Left lung (tissue), 10 donors: Measurements from ENCODE around the gene UBXN2A. TPM values are rescaled to one million over a fixed set of nuclear protein-coding genes. Genes with fewer than 3 reads are reported as not detected.

Source experiments
- ATAC-seq: fragments of 200-7000 bp; cut with Tn5 transposase; one replicate; pipeline ENCODE4 v1.9.1; 2020; ENCODE audit warnings: moderate library complexity
- DNase-seq, 4 donors: peaks; one replicate each; pipeline ENCODE4 v3.0.0-alpha.2; 2013 to 2020
- H3K27ac ChIP-seq, 2 donors: fragments of 200-600 bp; sonication (generic) in 1 of 2; one replicate each; pipeline versions ENCODE4 v1.5.0 to v1.8.0; 2020 to 2021
- H3K27me3 ChIP-seq, 2 donors: fragments of 200-600 bp; sonication (generic) in 1 of 2; one replicate each; pipeline versions ENCODE4 v1.5.0 to v1.8.0; 2020 to 2021
- H3K36me3 ChIP-seq, 2 donors: fragments of 200-600 bp; sonication (generic) in 1 of 2; one replicate each; pipeline versions ENCODE4 v1.5.0 to v1.8.0; 2020 to 2021
- H3K4me1 ChIP-seq, 2 donors: fragments of 200-600 bp; one replicate each; pipeline ENCODE4 v1.8.0; 2021
- H3K4me3 ChIP-seq, 2 donors: fragments of 200-600 bp; sonication (generic) in 1 of 2; one replicate each; pipeline versions ENCODE4 v1.5.0 to v1.8.0; 2020 to 2021; ENCODE audit warnings: mild to moderate bottlenecking in 1 of 2
- H3K9me3 ChIP-seq, 2 donors: fragments of 200-600 bp; sonication (generic) in 1 of 2; one replicate each; pipeline versions ENCODE4 v1.5.0 to v1.8.0; 2020 to 2021
- intact Hi-C, 2 donors: fragments of 100-400 bp; cut with DNase I; formaldehyde crosslinking; loops; one replicate each; pipeline versions ENCODE4 v1.11.2 to v1.14.2; 2022
- polyA plus RNA-seq, 6 donors: library from polyadenylated mRNA; unstranded; fragments of 120-200 nt; gene quantifications; one replicate each; pipeline ENCODE4 v1.2.1, GENCODE V29; 2013; ENCODE audit not compliant: insufficient read length in 6 of 6
- total RNA-seq, 2 donors: library from RNA; stranded (reverse); fragmentation: NEBNext Ultra II Directional; extraction: Animal tissue kit (Norgen Biotek cat#: 25700); gene quantifications; one replicate each; pipeline ENCODE4 v1.2.1, GENCODE V29; 2021
- TF ChIP-seq, protein P1 (sequence below), 2 donors: fragments of 200-600 bp; sonication (generic) in 1 of 2; IDR thresholded peaks; one replicate each; pipeline versions ENCODE4 v1.5.0 to v1.8.0; 2021; ENCODE audit warnings: antibody characterized with exemption in 2 of 2
- donor health status: DM: no; HTN: yes; CAD: no.
- donor health status: DM: no; HTN: no; CAD: no.

The UBXN2A gene
- total and polyA plus RNA-seq, 8 donors, result 13.4 to 24.1 (median 21.4) TPM

- ATAC-seq, result peak; percentile 47
Observed at GRCh38 chr2:24021122-24021998, 81.1 kb downstream of the UBXN2A start.

GRCh38 chr2:24022324-24022974 is 82.2 kb downstream of the UBXN2A start:
- DNase-seq (no peak), ATAC-seq (no peak)
- Histone ChIP-seq H3K4me1 (no peaks in the 10 kb centered on the region), H3K36me3 (peaks cover 0 to 43% of the 10 kb centered on the region in 2 donors), H3K27ac (no peak overlapping the region), H3K27me3 (no peaks in the 10 kb centered on the region), H3K9me3 (no peaks in the 10 kb centered on the region), H3K4me3 (no peak overlapping the region)
- intact Hi-C loops, result no loop called here
- TF ChIP-seq, protein P1, sequence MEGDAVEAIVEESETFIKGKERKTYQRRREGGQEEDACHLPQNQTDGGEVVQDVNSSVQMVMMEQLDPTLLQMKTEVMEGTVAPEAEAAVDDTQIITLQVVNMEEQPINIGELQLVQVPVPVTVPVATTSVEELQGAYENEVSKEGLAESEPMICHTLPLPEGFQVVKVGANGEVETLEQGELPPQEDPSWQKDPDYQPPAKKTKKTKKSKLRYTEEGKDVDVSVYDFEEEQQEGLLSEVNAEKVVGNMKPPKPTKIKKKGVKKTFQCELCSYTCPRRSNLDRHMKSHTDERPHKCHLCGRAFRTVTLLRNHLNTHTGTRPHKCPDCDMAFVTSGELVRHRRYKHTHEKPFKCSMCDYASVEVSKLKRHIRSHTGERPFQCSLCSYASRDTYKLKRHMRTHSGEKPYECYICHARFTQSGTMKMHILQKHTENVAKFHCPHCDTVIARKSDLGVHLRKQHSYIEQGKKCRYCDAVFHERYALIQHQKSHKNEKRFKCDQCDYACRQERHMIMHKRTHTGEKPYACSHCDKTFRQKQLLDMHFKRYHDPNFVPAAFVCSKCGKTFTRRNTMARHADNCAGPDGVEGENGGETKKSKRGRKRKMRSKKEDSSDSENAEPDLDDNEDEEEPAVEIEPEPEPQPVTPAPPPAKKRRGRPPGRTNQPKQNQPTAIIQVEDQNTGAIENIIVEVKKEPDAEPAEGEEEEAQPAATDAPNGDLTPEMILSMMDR (IDR thresholded peaks at IDR 0.05), result no peak

More at GRCh38 chr2:24021122-24021998, 81.1 kb downstream of the UBXN2A start:
- Histone ChIP-seq H3K4me1 (no peaks in the 10 kb centered on the region), H3K36me3 (peaks cover 0 to 33% of the 10 kb centered on the region in 2 donors), H3K27ac (no peak overlapping the region), H3K9me3 (no peaks in the 10 kb centered on the region), H3K4me3 (no peak overlapping the region), H3K27me3 (no peaks in the 10 kb centered on the region)
- no peak for DNase-seq
- intact Hi-C loops, result no loop called here
- TF ChIP-seq, protein P1 (IDR thresholded peaks at IDR 0.05), result peak in 1 of 2 donors; percentile 23

DNA sequence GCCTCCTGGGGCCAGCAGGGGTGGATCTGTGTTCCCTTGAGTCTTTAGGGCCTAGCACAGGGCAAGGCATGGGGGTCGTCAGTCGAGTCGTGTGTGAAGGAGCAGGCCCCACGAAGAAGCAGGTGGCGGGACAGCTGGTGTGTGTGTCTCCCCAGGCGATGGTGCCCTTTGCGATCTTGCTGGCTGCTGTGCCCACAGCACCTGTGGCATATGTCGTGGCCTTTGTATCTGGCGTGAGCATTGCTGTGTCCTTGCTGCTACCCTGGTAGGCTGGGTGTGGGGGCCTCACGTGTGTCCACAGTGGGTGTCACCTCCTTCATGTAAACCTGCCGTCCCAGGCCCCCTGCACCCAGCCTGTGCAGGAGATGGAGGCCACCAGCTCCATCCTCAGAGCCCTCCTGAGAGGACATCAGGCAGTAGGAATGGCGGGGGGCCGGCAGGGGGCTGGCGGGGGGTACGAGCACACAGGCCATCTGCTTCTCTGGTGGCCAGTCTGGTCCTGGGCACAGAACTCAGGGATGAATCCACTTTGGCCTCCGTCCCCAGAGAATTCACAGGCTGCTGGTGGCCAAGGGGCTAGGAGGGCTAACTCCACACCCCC is 82.8 kb downstream of the UBXN2A start:
- TF ChIP-seq, protein P1 (IDR thresholded peaks at IDR 0.05), result no peak
- H3K27me3 ChIP-seq, result no peaks in the 10 kb centered on the region
- ATAC-seq (no peak), DNase-seq (peak in 1 of 4 donors; percentile 38)
- no peaks in the 10 kb centered on the region for H3K9me3 ChIP-seq
- no peak overlapping the region for H3K4me3 ChIP-seq
- peaks cover 0 to 48% of the 10 kb centered on the region in 2 donors for H3K36me3 ChIP-seq
- no peaks in the 10 kb centered on the region for H3K4me1 ChIP-seq
- no peak overlapping the region for H3K27ac ChIP-seq
- intact Hi-C loops, result no loop called here

DNA sequence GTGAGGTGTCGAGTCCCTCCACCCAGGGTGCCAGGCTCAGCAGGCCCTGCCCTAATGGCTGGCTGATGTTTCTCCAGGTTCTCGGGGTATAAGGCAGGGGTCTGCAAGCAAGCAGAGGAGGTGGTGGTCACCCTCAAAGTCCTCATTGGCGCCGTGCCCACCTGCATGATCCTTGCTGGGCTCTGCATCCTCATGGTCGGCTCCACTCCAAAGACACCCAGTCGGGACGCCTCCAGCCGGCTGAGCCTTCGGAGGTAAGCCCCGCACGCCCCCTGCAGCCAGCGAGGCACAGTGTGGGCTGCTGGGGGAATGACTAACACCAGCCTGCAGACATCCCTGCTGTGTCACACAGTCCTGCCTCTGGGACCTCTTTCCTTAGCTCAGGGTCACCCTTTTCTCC is 83.8 kb downstream of the UBXN2A start:
- TF ChIP-seq, protein P1 (IDR thresholded peaks at IDR 0.05), result no peak
- Histone ChIP-seq H3K27ac (no peak overlapping the region), H3K36me3 (peaks cover 0 to 57% of the 10 kb centered on the region in 2 donors), H3K9me3 (no peaks in the 10 kb centered on the region), H3K4me1 (no peaks in the 10 kb centered on the region), H3K27me3 (no peaks in the 10 kb centered on the region), H3K4me3 (no peak overlapping the region)
- DNase-seq (no peak), ATAC-seq (no peak)
- intact Hi-C loops, result no loop called here
